WTC11 (cell line): ENCODE measurements around the gene CRKL. TPM values are rescaled to one million over a fixed set of nuclear protein-coding genes. Genes with fewer than 3 reads are reported as not detected.

Experiments
- ATAC-seq: fragments of 200-7000 bp; cut with Tn5 transposase; 2 replicates; pipeline ENCODE4 v1.10.0; 2021; ENCODE audit warnings: mild to moderate bottlenecking, moderate library complexity
- CTCF ChIA-PET: fragments of 300-600 bp; sonication (Branson Sonifier 250); formaldehyde crosslinking; loops from one replicate; lab custom pipeline; 2021; ENCODE audit warnings: antibody characterized with exemption; lab: Charles Lee
- POLR2A ChIA-PET: fragments of 350-600 bp; sonication (Branson Sonifier 250); formaldehyde crosslinking; loops from one replicate; lab custom pipeline; 2021; ENCODE audit warnings: antibody characterized with exemption; lab: Charles Lee
- DNase-seq: peaks from one replicate; pipeline ENCODE4 v3.0.0; 2021; ENCODE audit warnings: low spot score
- H3K27ac Mint-ChIP-seq: 2 replicates; pipeline ENCODE4 v1.8.0; 2021; ENCODE audit warnings: mixed read lengths
- H3K27me3 Mint-ChIP-seq: 2 replicates; pipeline ENCODE4 v1.8.0; 2021; ENCODE audit warnings: low read depth, mild to moderate bottlenecking, moderate library complexity, mixed read lengths
- H3K36me3 Mint-ChIP-seq: 2 replicates; pipeline ENCODE4 v1.8.0; 2021; ENCODE audit warnings: mixed read lengths
- H3K4me1 Mint-ChIP-seq: 2 replicates; pipeline ENCODE4 v1.8.0; 2022; ENCODE audit warnings: mixed read lengths
- H3K4me3 Mint-ChIP-seq: 2 replicates; pipeline ENCODE4 v1.8.0; 2021; ENCODE audit warnings: mild to moderate bottlenecking, moderate library complexity, mixed read lengths
- H3K9me3 Mint-ChIP-seq: 2 replicates; pipeline ENCODE4 v1.8.0; 2021; ENCODE audit warnings: mixed read lengths
- AFF4 ChIP-seq: sonication (generic); formaldehyde crosslinking; IDR thresholded peaks from 2 replicates; pipeline ENCODE4 v1.8.1; 2023; ENCODE audit warnings: mild to moderate bottlenecking, missing genetic modification reagents, borderline replicate concordance
- ATF2 ChIP-seq: sonication (generic); formaldehyde crosslinking; IDR thresholded peaks from 2 replicates; pipeline ENCODE4 v1.8.1; 2022; ENCODE audit warnings: low read depth, missing genetic modification reagents, borderline replicate concordance
- ATF6 ChIP-seq: sonication (generic); formaldehyde crosslinking; IDR thresholded peaks from 2 replicates; pipeline ENCODE4 v1.8.1; 2023; ENCODE audit warnings: mild to moderate bottlenecking, missing genetic modification reagents
- FOXJ3 ChIP-seq: sonication (generic); formaldehyde crosslinking; IDR thresholded peaks from 2 replicates; pipeline ENCODE4 v1.9.0; 2021; ENCODE audit warnings: missing genetic modification reagents, mild to moderate bottlenecking, borderline replicate concordance
- FOXP1 ChIP-seq: sonication (generic); formaldehyde crosslinking; IDR thresholded peaks from 2 replicates; pipeline ENCODE4 v1.8.0; 2022; ENCODE audit warnings: missing genetic modification reagents, mild to moderate bottlenecking, moderate library complexity, borderline replicate concordance
- GTF2I ChIP-seq: fragments of 250-450 bp; sonication (Bioruptor Pico); conservative IDR thresholded peaks from 2 replicates; pipeline ENCODE4 v1.4.0; 2021; ENCODE audit warnings: mild to moderate bottlenecking
- HMGA2 ChIP-seq: fragments of 250-450 bp; sonication (Bioruptor Pico); IDR thresholded peaks from 2 replicates; pipeline ENCODE4 v1.4.0; 2021; ENCODE audit warnings: mild to moderate bottlenecking, moderate library complexity
- HMGXB4 ChIP-seq: sonication (generic); formaldehyde crosslinking; IDR thresholded peaks from 2 replicates; pipeline ENCODE4 v1.8.1; 2023; ENCODE audit warnings: mild to moderate bottlenecking, moderate library complexity, missing genetic modification reagents
- JUN ChIP-seq: sonication (generic); formaldehyde crosslinking; IDR thresholded peaks from 2 replicates; pipeline ENCODE4 v1.8.0; 2023; ENCODE audit warnings: mild to moderate bottlenecking, missing genetic modification reagents
- NFYB ChIP-seq: sonication (generic); formaldehyde crosslinking; conservative IDR thresholded peaks from 2 replicates; pipeline ENCODE4 v1.8.0; 2022; ENCODE audit warnings: low read depth, missing genetic modification reagents
- NR3C1 ChIP-seq: sonication (generic); formaldehyde crosslinking; conservative IDR thresholded peaks from 2 replicates; pipeline ENCODE4 v1.8.1; 2023; ENCODE audit warnings: low read depth, mild to moderate bottlenecking, missing genetic modification reagents
- RELA ChIP-seq: sonication (generic); formaldehyde crosslinking; IDR thresholded peaks from 2 replicates; pipeline ENCODE4 v1.8.1; 2022; ENCODE audit warnings: missing genetic modification reagents, mild to moderate bottlenecking, borderline replicate concordance
- ZNF138 ChIP-seq: sonication (generic); formaldehyde crosslinking; conservative IDR thresholded peaks from 2 replicates; pipeline ENCODE4 v1.8.1; 2022; ENCODE audit warnings: mild to moderate bottlenecking, moderate library complexity, missing genetic modification reagents
- ZNF423 ChIP-seq: fragments of 250-450 bp; sonication (Bioruptor Pico); IDR thresholded peaks from 2 replicates; pipeline ENCODE4 v2.1.2; 2022; ENCODE audit warnings: mild to moderate bottlenecking, moderate library complexity
- ZNF671 ChIP-seq: fragments of 250-450 bp; sonication (Bioruptor Pico); IDR thresholded peaks from 2 replicates; pipeline ENCODE4 v1.8.0; 2021; ENCODE audit warnings: mild to moderate bottlenecking
- total RNA-seq: library from RNA; stranded (reverse); gene quantifications from 3 replicates; pipeline ENCODE4 v1.2.3, GENCODE V29; 2021
- TF ChIP-seq, protein P1 (sequence below): sonication (generic); formaldehyde crosslinking; IDR thresholded peaks from 2 replicates; pipeline ENCODE4 v1.8.1; 2023; ENCODE audit warnings: mild to moderate bottlenecking, missing genetic modification reagents
- TF ChIP-seq, protein P2 (sequence below): sonication (generic); formaldehyde crosslinking; IDR thresholded peaks from 2 replicates; pipeline ENCODE4 v1.8.0; 2022; ENCODE audit warnings: missing genetic modification reagents
- TF ChIP-seq, protein P3 (sequence below): sonication (generic); formaldehyde crosslinking; IDR thresholded peaks from 2 replicates; pipeline ENCODE4 v1.8.0; 2022; ENCODE audit warnings: mild to moderate bottlenecking, missing genetic modification reagents

CRKL gene
- total RNA-seq, 1 experiment from 2014 or later, result 114 TPM

DNA sequence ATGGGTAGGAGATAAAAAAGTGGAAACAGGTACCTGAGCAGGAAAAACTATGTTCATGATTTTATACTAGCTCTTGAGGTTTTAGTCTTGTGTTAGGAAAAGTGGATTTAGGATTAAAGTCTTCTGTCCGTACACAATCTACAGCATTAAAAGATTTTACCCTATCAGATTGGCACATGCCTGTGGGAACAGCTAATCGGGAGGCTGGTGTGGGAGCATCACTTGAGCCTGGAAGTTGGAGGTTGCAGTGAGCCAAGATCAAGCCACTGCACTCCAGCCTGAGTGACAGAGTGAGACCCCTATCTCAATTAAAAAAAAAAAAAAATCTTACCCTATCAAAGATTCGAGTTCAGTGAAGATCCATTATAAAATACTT, 12.2 kb upstream of the CRKL start (continued):
- no peak for TF ChIP-seq AFF4 (CRISPR knock-in tag)
- no peak for TF ChIP-seq HMGXB4 (CRISPR knock-in tag)

GRCh38 chr22:20905415-20906386, 11.5 kb upstream of the CRKL start:
- ATAC-seq (no peak), DNase-seq (no peak)
- H3K4me3 Mint-ChIP-seq, result no peak overlapping the region
- CTCF ChIA-PET, result interaction anchor here (1.1 to 2.1 kb wide), 4 partner anchors 11 to 51 kb away, joined by 3 to 8 read pairs (median 4); partner anchors contain the start of gene CRKL
- H3K9me3 Mint-ChIP-seq, result no peaks in the 10 kb centered on the region
- no peak overlapping the region for H3K27ac Mint-ChIP-seq
- H3K36me3 Mint-ChIP-seq, result no peaks in the 10 kb centered on the region
- no peaks in the 10 kb centered on the region; the same call in none of the 2 replicates for H3K27me3 Mint-ChIP-seq
- POLR2A ChIA-PET, result no interaction called here
- no peaks in the 10 kb centered on the region for H3K4me1 Mint-ChIP-seq
- TF ChIP-seq RELA (CRISPR knock-in tag), result no peak
- TF ChIP-seq NR3C1 (CRISPR knock-in tag), result no peak
- TF ChIP-seq, protein P1, sequence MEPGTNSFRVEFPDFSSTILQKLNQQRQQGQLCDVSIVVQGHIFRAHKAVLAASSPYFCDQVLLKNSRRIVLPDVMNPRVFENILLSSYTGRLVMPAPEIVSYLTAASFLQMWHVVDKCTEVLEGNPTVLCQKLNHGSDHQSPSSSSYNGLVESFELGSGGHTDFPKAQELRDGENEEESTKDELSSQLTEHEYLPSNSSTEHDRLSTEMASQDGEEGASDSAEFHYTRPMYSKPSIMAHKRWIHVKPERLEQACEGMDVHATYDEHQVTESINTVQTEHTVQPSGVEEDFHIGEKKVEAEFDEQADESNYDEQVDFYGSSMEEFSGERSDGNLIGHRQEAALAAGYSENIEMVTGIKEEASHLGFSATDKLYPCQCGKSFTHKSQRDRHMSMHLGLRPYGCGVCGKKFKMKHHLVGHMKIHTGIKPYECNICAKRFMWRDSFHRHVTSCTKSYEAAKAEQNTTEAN (CRISPR knock-in tag), result no peak
- no peak for TF ChIP-seq NFYB (CRISPR knock-in tag)
- TF ChIP-seq FOXP1, result no peak
- no peak for TF ChIP-seq FOXJ3
- TF ChIP-seq ATF6 (CRISPR knock-in tag), result no peak
- TF ChIP-seq, protein P2, sequence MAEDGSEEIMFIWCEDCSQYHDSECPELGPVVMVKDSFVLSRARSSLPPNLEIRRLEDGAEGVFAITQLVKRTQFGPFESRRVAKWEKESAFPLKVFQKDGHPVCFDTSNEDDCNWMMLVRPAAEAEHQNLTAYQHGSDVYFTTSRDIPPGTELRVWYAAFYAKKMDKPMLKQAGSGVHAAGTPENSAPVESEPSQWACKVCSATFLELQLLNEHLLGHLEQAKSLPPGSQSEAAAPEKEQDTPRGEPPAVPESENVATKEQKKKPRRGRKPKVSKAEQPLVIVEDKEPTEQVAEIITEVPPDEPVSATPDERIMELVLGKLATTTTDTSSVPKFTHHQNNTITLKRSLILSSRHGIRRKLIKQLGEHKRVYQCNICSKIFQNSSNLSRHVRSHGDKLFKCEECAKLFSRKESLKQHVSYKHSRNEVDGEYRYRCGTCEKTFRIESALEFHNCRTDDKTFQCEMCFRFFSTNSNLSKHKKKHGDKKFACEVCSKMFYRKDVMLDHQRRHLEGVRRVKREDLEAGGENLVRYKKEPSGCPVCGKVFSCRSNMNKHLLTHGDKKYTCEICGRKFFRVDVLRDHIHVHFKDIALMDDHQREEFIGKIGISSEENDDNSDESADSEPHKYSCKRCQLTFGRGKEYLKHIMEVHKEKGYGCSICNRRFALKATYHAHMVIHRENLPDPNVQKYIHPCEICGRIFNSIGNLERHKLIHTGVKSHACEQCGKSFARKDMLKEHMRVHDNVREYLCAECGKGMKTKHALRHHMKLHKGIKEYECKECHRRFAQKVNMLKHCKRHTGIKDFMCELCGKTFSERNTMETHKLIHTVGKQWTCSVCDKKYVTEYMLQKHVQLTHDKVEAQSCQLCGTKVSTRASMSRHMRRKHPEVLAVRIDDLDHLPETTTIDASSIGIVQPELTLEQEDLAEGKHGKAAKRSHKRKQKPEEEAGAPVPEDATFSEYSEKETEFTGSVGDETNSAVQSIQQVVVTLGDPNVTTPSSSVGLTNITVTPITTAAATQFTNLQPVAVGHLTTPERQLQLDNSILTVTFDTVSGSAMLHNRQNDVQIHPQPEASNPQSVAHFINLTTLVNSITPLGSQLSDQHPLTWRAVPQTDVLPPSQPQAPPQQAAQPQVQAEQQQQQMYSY, result no peak
- TF ChIP-seq ZNF423 (CRISPR knock-in tag), result no peak
- TF ChIP-seq HMGA2, result no peak
- TF ChIP-seq ZNF138 (CRISPR knock-in tag), result no peak
- no peak for TF ChIP-seq JUN (CRISPR knock-in tag)
- TF ChIP-seq GTF2I (CRISPR knock-in tag), result no peak
- TF ChIP-seq ATF2 (CRISPR knock-in tag), result no peak
- TF ChIP-seq, protein P3, sequence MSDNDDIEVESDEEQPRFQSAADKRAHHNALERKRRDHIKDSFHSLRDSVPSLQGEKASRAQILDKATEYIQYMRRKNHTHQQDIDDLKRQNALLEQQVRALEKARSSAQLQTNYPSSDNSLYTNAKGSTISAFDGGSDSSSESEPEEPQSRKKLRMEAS, result no peak
- TF ChIP-seq ZNF671 (CRISPR knock-in tag), result no peak
